Ovary (tissue), 9 donors: ENCODE results near the gene TRAF2. TPM values are rescaled to one million over a fixed set of nuclear protein-coding genes. Genes with fewer than 3 reads are reported as not detected.

Source experiments
- DNase-seq, 5 donors: peaks; one replicate each; pipeline ENCODE4 v3.0.0-alpha.2; 2019 to 2020
- H3K27ac ChIP-seq, 2 donors: fragments of 200-600 bp; one replicate each; pipeline versions ENCODE4 v1.5.1 to v1.8.0; 2019 to 2022
- H3K27me3 ChIP-seq: fragments of 200-600 bp; one replicate; pipeline ENCODE4 v1.8.0; 2022
- H3K36me3 ChIP-seq: fragments of 200-600 bp; sonication (generic); one replicate; pipeline ENCODE4 v1.5.1; 2019
- H3K4me1 ChIP-seq: one replicate; pipeline ENCODE4 v1.8.1; 2013; ENCODE audit warnings: mild to moderate bottlenecking, moderate library complexity; ENCODE audit not compliant: insufficient read depth
- H3K4me3 ChIP-seq: fragments of 200-600 bp; sonication (generic); one replicate; pipeline ENCODE4 v1.5.1; 2017
- H3K9me3 ChIP-seq, 2 donors: fragments of 200-600 bp in 1 of 2; sonication (generic) in 1 of 2; one replicate each; pipeline versions ENCODE4 v1.5.1 to v1.8.1; 2013 to 2019; ENCODE audit warnings: mild to moderate bottlenecking in 1 of 2, moderate library complexity in 1 of 2
- EP300 ChIP-seq: sonication (generic); formaldehyde crosslinking; IDR thresholded peaks from one replicate; pipeline ENCODE4 v1.6.1; 2017; ENCODE audit warnings: antibody characterized with exemption
- POLR2A ChIP-seq: fragments of 450-650 bp; IDR thresholded peaks from one replicate; pipeline ENCODE4 v1.6.1; 2017; ENCODE audit warnings: antibody characterized with exemption, mild to moderate bottlenecking, moderate library complexity
- WGBS, 3 donors: extraction: QIAGEN DNeasy Blood & Tissue Kit in 1 of 3; methylation state at CpG; one replicate each; pipeline versions ENCODE4 v1.1.5 to v1.1.7; 2013 to 2017; 5-methylcytosine and 5-hydroxymethylcytosine counted together
- intact Hi-C, 4 donors: fragments of 100-400 bp; cut with DNase I; formaldehyde crosslinking; loops; one replicate each; pipeline versions ENCODE4 v1.11.0 to v1.15.1; 2022 to 2023
- polyA plus RNA-seq, 2 donors: library from polyadenylated mRNA; stranded (reverse); fragments of 200-250 nt in 1 of 2; fragments of 350-450 nt in 1 of 2; fragmentation: Illumina TruSeq in 1 of 2; extraction: RNeasy Lipid Tissue Mini Kit (QIAGEN cat#74804) in 1 of 2; gene quantifications; one replicate each; pipeline ENCODE4 v1.2.3, GENCODE V29; 2013 to 2014
- total RNA-seq, 7 donors: library from RNA; depleted of rRNA in 2 of 7; stranded (reverse); fragments of >200 nt in 2 of 7; fragmentation: NEBNext Ultra II Directional in 3 of 7; extraction: Animal tissue kit (Norgen Biotek cat#: 25700) in 3 of 7; gene quantifications; one replicate each; pipeline versions ENCODE4 v1.1.0 to v1.2.4, GENCODE V29; 2016 to 2023
- TF ChIP-seq, protein P1 (sequence below), 3 donors: fragments of 450-650 bp in 2 of 3; fragments of 200-600 bp in 1 of 3; IDR thresholded peaks; one replicate each; pipeline versions ENCODE4 v1.5.1 to v1.8.0; 2016 to 2022; ENCODE audit warnings: antibody characterized with exemption in 3 of 3, mild to moderate bottlenecking in 1 of 3
- donor health status: DM: no; HTN: no; CAD: no; lungs with moderate emphysema.
- donor health status: DM: no; HTN: no; CAD: no.
- donor health status: Bipolar disorder and iron deficiency.
- donor health status: DM: yes; HTN: yes; CAD: no.
- donor health status: DM: no; HTN: no; CAD: no.
- donor health status: DM: yes; HTN: yes; CAD: no.

TRAF2 gene
- total and polyA plus RNA-seq, 9 donors, result 0.83 to 11.9 (median 9.7) TPM

GRCh38 chr9:136848393-136849037, 37.8 kb upstream of the TRAF2 start:
- H3K36me3 ChIP-seq, result no peaks in the 10 kb centered on the region
- peak overlapping the region in 1 of 2 donors; percentile 86 for H3K27ac ChIP-seq
- H3K9me3 ChIP-seq, result no peaks in the 10 kb centered on the region
- peak overlapping the region; percentile 51 for H3K4me3 ChIP-seq
- H3K27me3 ChIP-seq, result peaks cover 14% of the 10 kb centered on the region
- TF ChIP-seq EP300, result no peak
- TF ChIP-seq POLR2A, result no peak
- TF ChIP-seq, protein P1, sequence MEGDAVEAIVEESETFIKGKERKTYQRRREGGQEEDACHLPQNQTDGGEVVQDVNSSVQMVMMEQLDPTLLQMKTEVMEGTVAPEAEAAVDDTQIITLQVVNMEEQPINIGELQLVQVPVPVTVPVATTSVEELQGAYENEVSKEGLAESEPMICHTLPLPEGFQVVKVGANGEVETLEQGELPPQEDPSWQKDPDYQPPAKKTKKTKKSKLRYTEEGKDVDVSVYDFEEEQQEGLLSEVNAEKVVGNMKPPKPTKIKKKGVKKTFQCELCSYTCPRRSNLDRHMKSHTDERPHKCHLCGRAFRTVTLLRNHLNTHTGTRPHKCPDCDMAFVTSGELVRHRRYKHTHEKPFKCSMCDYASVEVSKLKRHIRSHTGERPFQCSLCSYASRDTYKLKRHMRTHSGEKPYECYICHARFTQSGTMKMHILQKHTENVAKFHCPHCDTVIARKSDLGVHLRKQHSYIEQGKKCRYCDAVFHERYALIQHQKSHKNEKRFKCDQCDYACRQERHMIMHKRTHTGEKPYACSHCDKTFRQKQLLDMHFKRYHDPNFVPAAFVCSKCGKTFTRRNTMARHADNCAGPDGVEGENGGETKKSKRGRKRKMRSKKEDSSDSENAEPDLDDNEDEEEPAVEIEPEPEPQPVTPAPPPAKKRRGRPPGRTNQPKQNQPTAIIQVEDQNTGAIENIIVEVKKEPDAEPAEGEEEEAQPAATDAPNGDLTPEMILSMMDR (IDR thresholded peaks at IDR 0.05), result no peak
- peaks cover 14% of the 10 kb centered on the region for H3K4me1 ChIP-seq
- DNase-seq, result peak in 1 of 5 donors; percentile 67
- 1% methylated on average over 30 to 52 of the region's 53 CpGs for WGBS, 3 donors
- intact Hi-C loops, result loop anchor here in 1 of 4 donors (5.0 to 10.0 kb wide), 3 partner anchors 54 to 184 kb away; partner anchors contain the start of genes C8G, CCDC183, FBXW5 and FUT7

- intact Hi-C loops, result loop anchor here in 1 of 4 donors (5.0 to 10.0 kb wide), 3 partner anchors 54 to 183 kb away; partner anchors contain the start of genes C8G, CCDC183, FBXW5 and FUT7
- TF ChIP-seq EP300 (no peak), POLR2A (peak; percentile 74)
Measured at GRCh38 chr9:136849038-136849959, 37.0 kb upstream of the TRAF2 start, which contains the start of gene PHPT1. Gene PHPT1 (plus strand): TSS chr9:136849409. CDS start chr9:136849431, 22 bp downstream.

GRCh38 chr9:136849960-136850865, 36.1 kb upstream of the TRAF2 start:
- peak overlapping the region; percentile 33 to 86 for H3K27ac ChIP-seq
- TF ChIP-seq POLR2A, result no peak
- TF ChIP-seq, protein P1 (IDR thresholded peaks at IDR 0.05), result no peak
- no peak for TF ChIP-seq EP300
- H3K4me1 ChIP-seq, result peaks cover 15% of the 10 kb centered on the region
- 31 to 36% (median 32%) methylated on average over 40 to 43 of the region's 43 CpGs for WGBS, 3 donors
- H3K9me3 ChIP-seq, result no peaks in the 10 kb centered on the region
- no peaks in the 10 kb centered on the region for H3K36me3 ChIP-seq
- peak in 2 of 5 donors; percentile 55 to 59 for DNase-seq
- peak overlapping the region; percentile 51 for H3K4me3 ChIP-seq
- peaks cover 14% of the 10 kb centered on the region for H3K27me3 ChIP-seq
- intact Hi-C loops, result loop anchor here in 1 of 4 donors (5.0 to 10.0 kb wide), 3 partner anchors 55 to 182 kb away; partner anchors contain the start of genes C8G, CCDC183, FBXW5 and FUT7

More at GRCh38 chr9:136849038-136849959, 37.0 kb upstream of the TRAF2 start, which contains the start of gene PHPT1:
- WGBS, 3 donors, result 0% methylated on average over 47 to 77 of the region's 77 CpGs
- Histone ChIP-seq H3K9me3 (no peaks in the 10 kb centered on the region), H3K36me3 (no peaks in the 10 kb centered on the region), H3K27ac (peak within 1 kb of the TSS; percentile 33 to 86), H3K4me3 (peak within 1 kb of the TSS; percentile 51), H3K27me3 (peaks cover 14% of the 10 kb centered on the region), H3K4me1 (peaks cover 13% of the 10 kb centered on the region)
- peak; percentile 98 to 99 (median 99) for DNase-seq

DNA sequence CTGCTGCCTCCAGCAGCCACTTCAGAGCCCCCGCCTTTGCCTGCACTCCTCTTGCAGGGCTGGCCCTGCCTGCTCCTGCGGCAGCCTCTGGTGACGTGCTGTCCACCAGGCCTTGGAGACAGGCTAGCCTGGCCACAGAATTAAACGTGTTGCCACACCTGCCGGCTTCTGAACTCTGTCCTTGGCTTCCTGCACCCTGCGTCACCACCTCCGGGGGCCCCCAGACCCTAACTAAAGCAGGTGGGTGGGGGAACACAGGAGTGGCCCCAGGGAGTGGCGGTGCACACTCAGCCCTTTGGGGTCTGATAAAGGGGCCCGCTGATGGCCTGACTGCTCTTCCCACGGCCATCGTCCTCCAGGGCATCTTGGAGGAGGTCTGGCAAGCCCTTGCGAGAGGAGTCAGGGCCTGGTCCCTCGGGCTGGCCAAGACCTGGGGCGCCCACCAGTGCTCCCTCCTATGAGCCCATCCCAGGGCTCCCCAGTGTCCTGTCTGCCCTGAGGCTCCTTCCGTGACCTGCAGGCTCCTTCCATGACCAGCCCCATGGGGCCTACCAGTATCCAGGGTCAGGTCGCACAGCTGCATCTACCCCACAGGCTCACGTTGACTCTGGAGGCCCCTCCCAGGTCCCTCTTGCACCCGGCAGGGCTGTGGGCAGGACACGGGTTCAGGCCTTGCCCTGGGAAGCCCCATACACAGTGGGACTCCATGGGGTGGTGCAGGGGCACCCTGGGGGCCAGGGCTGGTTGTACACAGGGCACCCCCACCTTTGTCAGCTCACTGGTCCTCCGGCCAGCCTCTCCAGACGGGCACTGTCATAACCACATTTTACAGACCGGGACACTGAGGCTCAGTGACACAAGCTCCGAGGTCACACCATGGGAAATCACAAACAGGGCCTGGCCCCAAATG, 35.2 kb upstream of the TRAF2 start:
- H3K4me3 ChIP-seq, result no peak overlapping the region
- WGBS, 3 donors, result 74 to 78% (median 77%) methylated on average over 15 to 23 of the region's 23 CpGs
- H3K4me1 ChIP-seq, result peaks cover 15% of the 10 kb centered on the region
- peak in 2 of 5 donors; percentile 39 to 41 for DNase-seq
- H3K9me3 ChIP-seq, result no peaks in the 10 kb centered on the region
- H3K27ac ChIP-seq, result no peak overlapping the region
- peaks cover 14% of the 10 kb centered on the region for H3K27me3 ChIP-seq
- H3K36me3 ChIP-seq, result no peaks in the 10 kb centered on the region
- intact Hi-C loops, result no loop called here
- TF ChIP-seq, protein P1 (IDR thresholded peaks at IDR 0.05), result no peak
- no peak for TF ChIP-seq POLR2A
- TF ChIP-seq EP300, result no peak
